Activated CD8-positive, alpha-beta memory T cell treated with anti-CD3 and anti-CD28 coated beads, Interleukin-2, amount 10 ng/mL, durations not matched to agents 7 days and 5 days (primary cell): ENCODE measurements around the gene CLCN6. TPM values are rescaled to one million over a fixed set of nuclear protein-coding genes. Genes with fewer than 3 reads are reported as not detected.

Experiments
- ATAC-seq: fragments of 150-1000 bp; cut with Tn5 transposase; one replicate; pipeline ENCODE4 v1.10.0; 2021; ENCODE audit warnings: moderate library complexity
- CTCF ChIA-PET: fragments of 350-600 bp; sonication (Branson Sonifier 250); formaldehyde crosslinking; loops from one replicate; lab custom pipeline; 2021; ENCODE audit warnings: antibody characterized with exemption; lab: Charles Lee
- DNase-seq: peaks from one replicate; pipeline ENCODE4 v3.0.0-alpha.2; 2020
- H3K27ac Mint-ChIP-seq: one replicate; pipeline ENCODE4 v1.8.0; 2021; ENCODE audit warnings: mild to moderate bottlenecking, mixed read lengths
- H3K27me3 Mint-ChIP-seq: one replicate; pipeline ENCODE4 v1.8.0; 2021; ENCODE audit warnings: mixed read lengths
- H3K36me3 Mint-ChIP-seq: one replicate; pipeline ENCODE4 v1.8.0; 2021; ENCODE audit warnings: mild to moderate bottlenecking, mixed read lengths
- H3K4me1 Mint-ChIP-seq: one replicate; pipeline ENCODE4 v1.8.0; 2021; ENCODE audit warnings: mixed read lengths
- H3K4me3 Mint-ChIP-seq: one replicate; pipeline ENCODE4 v1.8.0; 2021; ENCODE audit warnings: mild to moderate bottlenecking, moderate library complexity, mixed read lengths
- H3K9me3 Mint-ChIP-seq: one replicate; pipeline ENCODE4 v1.8.0; 2022; ENCODE audit warnings: low read depth, mixed read lengths
- total RNA-seq, 2 experiments: library from RNA; stranded (reverse); gene quantifications; one replicate each; pipeline ENCODE4 v1.2.3, GENCODE V29; 2021

The CLCN6 gene
- total RNA-seq, 2 experiments from 2014 or later: 20.0 to 21.1 TPM

DNA sequence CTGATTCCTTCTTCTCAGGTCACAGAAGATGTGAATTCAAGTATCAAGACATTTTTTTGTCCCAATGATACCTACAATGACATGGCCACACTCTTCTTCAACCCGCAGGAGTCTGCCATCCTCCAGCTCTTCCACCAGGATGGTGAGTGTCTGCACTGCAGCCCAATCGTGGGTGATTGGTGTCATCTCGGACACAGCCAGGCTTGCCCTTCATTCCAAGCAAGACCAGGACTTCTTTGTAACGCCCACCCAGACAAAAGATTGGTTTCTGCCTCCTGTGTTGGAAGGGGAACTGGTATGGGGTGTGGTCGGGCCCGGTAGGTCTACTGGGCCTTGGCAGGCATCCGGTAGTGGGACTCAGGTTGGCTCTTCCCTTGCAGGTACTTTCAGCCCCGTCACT, 27.5 kb downstream of the CLCN6 start:
- H3K36me3 Mint-ChIP-seq: peaks cover 12% of the 10 kb centered on the region
- no peaks in the 10 kb centered on the region for H3K27me3 Mint-ChIP-seq
- no peak overlapping the region for H3K4me3 Mint-ChIP-seq
- no peaks in the 10 kb centered on the region for H3K9me3 Mint-ChIP-seq
- no peak overlapping the region for H3K27ac Mint-ChIP-seq
- no peaks in the 10 kb centered on the region for H3K4me1 Mint-ChIP-seq
- CTCF ChIA-PET: no interaction called here
- no peak for ATAC-seq
- no peak for DNase-seq

DNA sequence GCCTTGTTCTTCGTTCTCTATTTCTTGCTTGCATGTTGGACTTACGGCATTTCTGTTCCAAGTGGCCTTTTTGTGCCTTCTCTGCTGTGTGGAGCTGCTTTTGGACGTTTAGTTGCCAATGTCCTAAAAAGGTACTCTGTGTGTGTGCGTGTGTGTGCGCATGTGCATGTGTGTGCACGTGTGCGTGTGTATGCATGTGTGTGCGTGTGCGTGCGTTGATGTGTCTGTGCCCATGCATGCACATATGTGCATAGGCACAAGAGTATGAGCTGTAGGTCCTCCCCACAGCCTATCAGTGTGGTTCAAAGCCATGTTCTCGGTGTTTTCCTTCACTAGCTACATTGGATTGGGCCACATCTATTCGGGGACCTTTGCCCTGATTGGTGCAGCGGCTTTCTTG, 27.9 kb downstream of the CLCN6 start:
- Mint-ChIP-seq H3K36me3 (peaks cover 13% of the 10 kb centered on the region), H3K27ac (no peak overlapping the region), H3K27me3 (no peaks in the 10 kb centered on the region), H3K4me3 (no peak overlapping the region), H3K9me3 (no peaks in the 10 kb centered on the region), H3K4me1 (no peaks in the 10 kb centered on the region)
- DNase-seq (no peak), ATAC-seq (no peak)
- CTCF ChIA-PET: no interaction called here

DNA sequence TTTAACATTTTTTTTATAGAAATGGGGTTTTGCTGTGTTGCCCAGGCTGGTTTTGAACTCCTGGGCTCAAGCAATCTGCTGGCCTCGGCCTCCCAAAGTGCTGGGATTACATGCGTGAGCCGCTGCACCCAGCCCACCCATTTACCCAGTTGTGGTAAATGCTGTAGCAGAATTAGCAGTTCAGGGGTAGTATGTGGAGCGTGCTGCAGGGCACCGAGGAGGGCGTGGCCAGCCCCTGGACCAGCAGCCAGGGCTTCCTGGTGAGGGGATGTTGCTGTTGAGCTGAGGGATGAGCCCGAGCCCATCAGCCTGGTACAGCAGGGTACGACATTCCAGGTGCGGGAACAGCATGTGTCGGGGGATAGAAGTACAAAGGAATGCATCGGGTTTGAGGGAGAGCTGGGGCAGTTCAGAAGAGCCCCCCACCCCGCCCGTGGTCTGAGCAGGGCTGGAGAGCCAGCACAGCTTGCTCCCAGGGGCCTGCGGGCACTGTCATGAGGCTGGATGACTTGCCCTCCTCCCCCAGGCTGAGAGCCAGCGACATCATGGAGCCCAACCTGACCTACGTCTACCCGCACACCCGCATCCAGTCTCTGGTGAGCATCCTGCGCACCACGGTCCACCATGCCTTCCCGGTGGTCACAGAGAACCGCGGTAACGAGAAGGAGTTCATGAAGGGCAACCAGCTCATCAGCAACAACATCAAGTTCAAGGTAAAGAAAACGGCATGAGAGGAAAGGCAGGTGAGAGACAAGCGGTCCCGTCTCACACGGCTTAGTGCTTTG, 29.6 kb downstream of the CLCN6 start:
- H3K27me3 Mint-ChIP-seq: no peaks in the 10 kb centered on the region
- H3K9me3 Mint-ChIP-seq: no peaks in the 10 kb centered on the region
- ATAC-seq (no peak), DNase-seq (no peak)
- CTCF ChIA-PET: interaction anchor here (1.9 kb wide), 1 partner anchor 57 kb away, joined by 7 read pairs; no protein-coding TSS in a partner anchor
- H3K4me1 Mint-ChIP-seq: no peaks in the 10 kb centered on the region
- H3K4me3 Mint-ChIP-seq: no peak overlapping the region
- peaks cover 9% of the 10 kb centered on the region for H3K36me3 Mint-ChIP-seq
- no peak overlapping the region for H3K27ac Mint-ChIP-seq

DNA sequence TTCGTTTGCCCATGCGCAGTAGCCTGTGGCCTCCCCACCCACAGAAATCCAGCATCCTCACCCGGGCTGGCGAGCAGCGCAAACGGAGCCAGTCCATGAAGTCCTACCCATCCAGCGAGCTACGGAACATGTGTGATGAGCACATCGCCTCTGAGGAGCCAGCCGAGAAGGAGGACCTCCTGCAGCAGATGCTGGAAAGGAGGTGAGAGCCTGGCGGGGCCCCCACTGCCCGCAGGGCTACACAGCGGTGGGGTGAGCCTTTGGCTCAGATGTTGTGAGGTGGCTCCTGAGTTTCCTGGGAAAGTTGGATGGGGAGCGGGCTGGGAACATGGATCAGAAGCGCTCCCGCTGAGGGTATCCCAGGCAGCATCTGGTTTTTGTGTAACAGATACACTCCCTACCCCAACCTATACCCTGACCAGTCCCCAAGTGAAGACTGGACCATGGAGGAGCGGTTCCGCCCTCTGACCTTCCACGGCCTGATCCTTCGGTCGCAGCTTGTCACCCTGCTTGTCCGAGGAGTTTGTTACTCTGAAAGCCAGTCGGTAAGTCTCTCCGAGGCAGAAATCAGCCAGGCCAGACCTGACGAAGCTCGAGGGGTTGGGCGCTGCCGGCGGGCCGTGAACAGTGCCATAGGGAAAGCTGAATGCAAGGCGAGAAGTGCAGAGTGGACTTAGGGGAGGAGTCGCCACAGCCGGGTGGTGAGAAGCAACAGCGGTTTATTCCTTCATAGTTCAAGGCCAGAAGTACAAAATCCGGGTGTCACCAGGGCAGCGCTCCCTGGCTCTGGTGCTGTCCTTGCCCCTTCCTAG, 31.2 kb downstream of the CLCN6 start:
- no peaks in the 10 kb centered on the region for H3K4me1 Mint-ChIP-seq
- peaks cover 12% of the 10 kb centered on the region for H3K36me3 Mint-ChIP-seq
- H3K4me3 Mint-ChIP-seq: no peak overlapping the region
- ATAC-seq: no peak
- no peaks in the 10 kb centered on the region for H3K27me3 Mint-ChIP-seq
- CTCF ChIA-PET: interaction anchor here (1.2 to 3.7 kb wide), 9 partner anchors 10 to 194 kb away, joined by 3 to 21 read pairs (median 7); no protein-coding TSS in a partner anchor
- no peak overlapping the region for H3K27ac Mint-ChIP-seq
- no peak for DNase-seq
- no peaks in the 10 kb centered on the region for H3K9me3 Mint-ChIP-seq

GRCh38 chr1:11837767-11838348, 31.9 kb downstream of the CLCN6 start:
- Mint-ChIP-seq H3K9me3 (no peaks in the 10 kb centered on the region), H3K27ac (no peak overlapping the region), H3K4me1 (no peaks in the 10 kb centered on the region), H3K4me3 (no peak overlapping the region), H3K27me3 (no peaks in the 10 kb centered on the region), H3K36me3 (peaks cover 12% of the 10 kb centered on the region)
- CTCF ChIA-PET: interaction anchor here (0.6 to 3.7 kb wide), 37 partner anchors 10 to 458 kb away, joined by 3 to 21 read pairs (median 3); partner anchors contain the start of genes CLCN6, MFN2, MTHFR and NPPA
- no peak for DNase-seq
- ATAC-seq: no peak

- no peaks in the 10 kb centered on the region for H3K4me1 Mint-ChIP-seq
- H3K27me3 Mint-ChIP-seq: no peaks in the 10 kb centered on the region
- DNase-seq: peak; percentile 77
- H3K27ac Mint-ChIP-seq: no peak overlapping the region
- ATAC-seq: peak; percentile 94
- no peaks in the 10 kb centered on the region for H3K9me3 Mint-ChIP-seq
- H3K36me3 Mint-ChIP-seq: peaks cover 12% of the 10 kb centered on the region
- CTCF ChIA-PET: interaction anchor here (0.6 to 3.7 kb wide), 38 partner anchors 9 to 457 kb away, joined by 3 to 21 read pairs (median 3); partner anchors contain the start of genes CLCN6, MFN2, MTHFR and NPPA
- H3K4me3 Mint-ChIP-seq: no peak overlapping the region
Observed at GRCh38 chr1:11838349-11839272, 32.6 kb downstream of the CLCN6 start.

GRCh38 chr1:11839727-11840705, 34.0 kb downstream of the CLCN6 start:
- Mint-ChIP-seq H3K27ac (no peak overlapping the region), H3K36me3 (peaks cover 9% of the 10 kb centered on the region), H3K9me3 (no peaks in the 10 kb centered on the region), H3K27me3 (no peaks in the 10 kb centered on the region), H3K4me1 (no peaks in the 10 kb centered on the region), H3K4me3 (no peak overlapping the region)
- CTCF ChIA-PET: interaction anchor here (0.9 to 3.7 kb wide), 7 partner anchors 8 to 133 kb away, joined by 3 to 21 read pairs (median 4); no protein-coding TSS in a partner anchor
- ATAC-seq: no peak
- DNase-seq: no peak

DNA sequence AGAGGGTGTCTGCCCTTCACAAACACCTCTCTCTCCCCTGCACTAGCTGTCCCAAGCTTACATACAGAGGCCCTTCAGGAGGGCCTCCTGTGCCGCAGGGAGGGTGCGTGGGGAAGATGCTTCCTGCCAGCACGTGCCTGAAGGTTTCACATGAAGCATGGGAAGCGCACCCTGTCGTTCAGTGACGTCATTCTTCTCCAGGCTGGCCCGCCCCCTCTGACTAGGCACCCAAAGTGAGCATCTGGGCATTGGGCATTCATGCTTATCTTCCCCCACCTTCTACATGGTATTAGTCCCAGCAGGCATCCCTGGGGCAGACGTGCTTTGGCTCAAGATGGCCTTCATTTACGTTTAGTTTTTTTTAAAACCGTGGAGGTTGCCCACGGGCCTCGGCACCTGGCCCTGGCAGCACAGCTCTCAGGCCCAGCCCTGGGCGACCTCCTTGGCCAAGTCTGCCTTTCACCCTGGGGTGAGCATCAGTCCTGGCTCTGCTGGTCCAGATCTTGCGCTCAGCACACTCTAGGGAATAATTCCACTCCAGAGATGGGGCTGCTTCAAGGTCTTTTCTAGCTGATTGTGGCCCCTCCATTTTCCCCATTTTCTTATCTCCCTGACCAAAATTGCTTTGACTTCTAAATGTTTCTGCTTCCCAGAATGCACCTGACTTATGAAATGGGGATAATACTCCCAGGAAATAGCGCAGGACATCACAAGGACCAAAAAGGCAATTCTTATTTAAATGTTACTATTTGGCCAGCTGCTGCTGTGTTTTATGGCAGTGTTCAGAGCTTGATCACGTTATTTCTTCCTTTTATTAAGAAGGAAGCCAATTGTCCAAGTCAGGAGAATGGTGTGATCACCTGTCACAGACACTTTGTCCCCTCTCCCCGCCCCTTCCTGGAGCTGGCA, 35.5 kb downstream of the CLCN6 start:
- Mint-ChIP-seq H3K27me3 (no peaks in the 10 kb centered on the region), H3K36me3 (peaks cover 12% of the 10 kb centered on the region), H3K9me3 (no peaks in the 10 kb centered on the region), H3K27ac (no peak overlapping the region), H3K4me3 (no peak overlapping the region), H3K4me1 (no peaks in the 10 kb centered on the region)
- DNase-seq (no peak), ATAC-seq (no peak)
- CTCF ChIA-PET: interaction anchor here (1.1 to 3.7 kb wide), 5 partner anchors 9 to 191 kb away, joined by 3 to 21 read pairs (median 4); no protein-coding TSS in a partner anchor

DNA sequence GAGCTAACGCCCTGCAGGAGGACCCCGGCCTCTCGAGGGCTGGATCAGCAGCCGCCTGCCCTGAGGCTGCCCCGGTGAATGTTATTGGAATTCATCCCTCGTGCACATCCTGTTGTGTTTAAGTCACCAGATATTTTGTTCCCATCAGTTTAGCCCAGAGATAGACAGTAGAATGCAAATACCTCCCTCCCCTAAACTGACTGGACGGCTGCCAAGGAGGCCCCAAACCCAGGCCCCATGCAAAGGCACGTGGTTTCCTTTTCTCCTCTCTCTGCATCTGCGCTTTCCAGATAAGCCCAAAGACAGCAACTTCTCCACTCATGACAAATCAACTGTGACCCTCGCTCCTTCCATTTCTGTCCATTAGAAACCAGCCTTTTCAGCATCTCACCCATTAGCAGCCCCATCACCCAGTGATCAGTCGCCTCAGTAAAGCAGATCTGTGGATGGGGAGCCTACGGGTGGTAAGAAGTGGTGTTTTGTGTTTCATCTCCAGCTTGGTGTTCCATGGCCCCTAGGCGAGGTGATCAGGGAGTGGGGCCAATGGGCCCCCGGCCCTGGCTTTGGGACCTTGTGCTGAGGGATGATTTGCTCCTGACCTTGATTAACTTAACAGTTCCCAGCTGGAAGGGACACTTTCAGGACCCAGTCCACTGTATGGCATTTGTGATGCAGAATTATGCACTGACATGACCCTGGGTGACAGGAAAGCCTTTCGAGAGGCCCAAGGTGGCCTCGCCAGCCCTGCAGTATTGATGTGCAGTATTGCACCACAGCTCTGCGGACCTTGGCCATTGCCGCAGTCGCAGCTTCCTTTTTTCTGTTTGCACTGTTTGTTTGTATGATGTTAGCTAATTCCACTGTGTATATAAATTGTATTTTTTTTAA, 36.4 kb downstream of the CLCN6 start:
- Mint-ChIP-seq H3K36me3 (peaks cover 12% of the 10 kb centered on the region), H3K4me1 (no peaks in the 10 kb centered on the region), H3K9me3 (no peaks in the 10 kb centered on the region), H3K27me3 (no peaks in the 10 kb centered on the region), H3K27ac (no peak overlapping the region), H3K4me3 (no peak overlapping the region)
- no peak for ATAC-seq
- CTCF ChIA-PET: interaction anchor here (1.4 kb wide), 1 partner anchor 192 kb away, joined by 3 read pairs; no protein-coding TSS in a partner anchor
- no peak for DNase-seq

DNA sequence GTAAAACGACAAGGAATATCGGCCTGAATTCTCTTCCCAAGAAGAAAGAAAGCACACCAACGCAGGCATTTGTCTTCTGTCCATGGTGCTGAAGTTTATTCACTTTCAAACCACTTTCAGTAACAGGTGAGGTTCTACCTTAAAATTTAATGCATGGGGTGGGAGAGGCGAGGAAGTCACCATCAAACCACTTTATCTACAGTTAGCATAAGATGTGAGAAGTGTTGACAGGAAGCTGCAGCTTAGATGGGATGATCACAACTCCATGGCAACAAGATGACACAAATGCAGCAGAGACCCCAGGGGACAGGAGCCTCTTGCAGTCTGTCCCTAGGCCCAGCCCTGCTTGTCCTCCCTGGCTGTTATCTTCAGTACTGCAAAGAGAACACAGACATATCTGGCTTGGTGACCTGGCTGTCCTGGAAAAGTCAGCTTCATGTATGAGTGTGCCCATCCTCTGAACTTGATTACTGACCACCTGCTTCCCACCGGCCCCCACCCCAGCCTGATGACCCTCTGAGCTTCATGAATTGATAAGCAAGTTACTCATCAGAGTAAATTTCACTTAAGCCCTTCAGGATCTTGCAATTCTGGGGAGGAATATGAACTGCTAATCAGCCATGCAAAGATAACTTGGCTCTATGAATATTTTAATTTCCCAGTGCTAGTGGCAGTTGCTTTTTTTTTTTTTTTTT, 39.8 kb downstream of the CLCN6 start:
- H3K27me3 Mint-ChIP-seq: no peaks in the 10 kb centered on the region
- H3K4me1 Mint-ChIP-seq: no peaks in the 10 kb centered on the region
- H3K9me3 Mint-ChIP-seq: no peaks in the 10 kb centered on the region
- peaks cover 4% of the 10 kb centered on the region for H3K36me3 Mint-ChIP-seq
- H3K27ac Mint-ChIP-seq: no peak overlapping the region
- ATAC-seq (no peak), DNase-seq (no peak)
- CTCF ChIA-PET: interaction anchor here (0.7 to 0.9 kb wide), 2 partner anchors 14 to 148 kb away, joined by 3 to 4 read pairs; no protein-coding TSS in a partner anchor
- H3K4me3 Mint-ChIP-seq: no peak overlapping the region
